Upper lobe of left lung (tissue), 6 donors: ENCODE data around the gene METTL9. TPM values are rescaled to one million over a fixed set of nuclear protein-coding genes. Genes with fewer than 3 reads are reported as not detected.
A peak's percentile ranks its signal among the peaks of the same experiment; 100 is the strongest.
"Not testable (repeated sequence)": the region's sequence is repeated elsewhere in the genome, so short reads cannot be mapped to it uniquely, and the experiment has no call there.

Experiments
- ATAC-seq, 2 donors: fragments of 200-7000 bp; cut with Tn5 transposase; one replicate each; pipeline ENCODE4 v1.9.1; 2022; ENCODE audit warnings: mild to moderate bottlenecking in 2 of 2, moderate library complexity in 2 of 2; ENCODE audit not compliant: low FRiP score in 2 of 2
- DNase-seq, 2 donors: peaks; one replicate each; pipeline ENCODE4 v3.0.0-alpha.2; 2019 to 2020
- H3K27ac ChIP-seq, 4 donors: fragments of 200-600 bp; sonication (generic); one replicate each; pipeline ENCODE4 v1.5.1; 2016 to 2019
- H3K27me3 ChIP-seq, 4 donors: fragments of 200-600 bp; sonication (generic); one replicate each; pipeline ENCODE4 v1.5.1; 2017 to 2019
- H3K36me3 ChIP-seq, 4 donors: fragments of 200-600 bp; sonication (generic); one replicate each; pipeline ENCODE4 v1.5.1; 2016 to 2019
- H3K4me1 ChIP-seq, 4 donors: fragments of 200-600 bp; sonication (generic); one replicate each; pipeline ENCODE4 v1.5.1; 2018 to 2019
- H3K4me3 ChIP-seq, 4 donors: fragments of 200-600 bp; sonication (generic); one replicate each; pipeline ENCODE4 v1.5.1; 2017 to 2019; ENCODE audit warnings: mild to moderate bottlenecking in 2 of 4, moderate library complexity in 1 of 4
- H3K9me3 ChIP-seq, 4 donors: fragments of 200-600 bp; sonication (generic); one replicate each; pipeline ENCODE4 v1.5.1; 2018 to 2019
- EP300 ChIP-seq, 4 donors: sonication (generic); formaldehyde crosslinking; IDR thresholded peaks; one replicate each; pipeline ENCODE4 v1.5.1; 2017; ENCODE audit warnings: antibody characterized with exemption in 4 of 4, control low read depth in 2 of 4
- POLR2A ChIP-seq, 4 donors: fragments of 450-650 bp; IDR thresholded peaks; one replicate each; pipeline ENCODE4 v1.5.1; 2016 to 2017; ENCODE audit warnings: antibody characterized with exemption in 4 of 4, mild to moderate bottlenecking in 2 of 4
- POLR2AphosphoS5 ChIP-seq, 2 donors: sonication (generic); formaldehyde crosslinking; IDR thresholded peaks; one replicate each; pipeline ENCODE4 v1.5.1; 2017; ENCODE audit warnings: antibody characterized with exemption in 2 of 2
- WGBS, 2 donors: methylation state at CpG; one replicate each; pipeline ENCODE4 v1.1.5; 2017 to 2018; 5-methylcytosine and 5-hydroxymethylcytosine counted together
- total RNA-seq, 6 donors: library from RNA; depleted of rRNA in 4 of 6; stranded (reverse); fragments of >200 nt in 4 of 6; gene quantifications; one replicate each; pipeline versions ENCODE4 v1.1.0 to v1.2.1, GENCODE V29; 2016 to 2021
- TF ChIP-seq, protein P1 (sequence below), 6 experiments: fragments of 450-650 bp in 4 of 6; fragments of 200-600 bp in 2 of 6; sonication (generic) in 2 of 6; IDR thresholded peaks; one replicate each; pipeline ENCODE4 v1.5.1; 2016 to 2019; ENCODE audit warnings: antibody characterized with exemption in 6 of 6
- donor health status: DM: no; HTN: no; CAD: no; lungs with moderate emphysema.
- donor health status: DM: no; HTN: yes; CAD: no; lungs with severe emphysema.

Gene METTL9
- total RNA-seq, 6 donors from 2014 or later: 57.1 to 120 (median 93.3) TPM

DNA sequence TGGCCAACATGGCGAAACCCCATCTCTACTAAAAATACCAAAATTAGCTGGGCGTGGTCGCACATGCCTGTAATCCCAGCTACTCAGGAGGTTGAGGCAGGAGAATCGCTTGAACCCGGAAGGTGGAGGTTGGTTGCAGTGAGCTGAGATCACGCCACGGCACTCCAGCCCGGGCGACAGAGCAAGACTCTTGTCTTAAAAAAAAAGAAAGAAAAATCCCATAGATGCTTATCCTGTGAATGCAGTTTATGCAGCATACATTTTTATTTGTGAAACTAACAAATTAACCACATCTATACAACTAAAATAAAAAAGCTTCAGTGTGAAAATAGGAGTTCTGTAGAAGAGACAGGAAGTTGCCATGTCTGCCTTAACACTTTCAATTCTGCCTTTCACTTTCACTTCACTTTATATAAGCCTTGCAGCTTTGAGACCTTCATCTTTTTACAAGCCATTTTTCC lies 45.9 kb downstream of the METTL9 start:
- 58 to 76% methylated on average over 9 of the region's 9 CpGs for WGBS, 2 donors
- Histone ChIP-seq H3K4me3 (peak overlapping the region in 3 of 4 donors; percentile 16 to 32 (median 32)), H3K27me3 (no peaks in the 10 kb centered on the region), H3K36me3 (no peaks in the 10 kb centered on the region), H3K27ac (peak overlapping the region; percentile 58 to 76 (median 68)), H3K9me3 (no peaks in the 10 kb centered on the region), H3K4me1 (peaks cover 18 to 42% (median 24%) of the 10 kb centered on the region in 4 donors)
- DNase-seq: no peak
- TF ChIP-seq, protein P1, sequence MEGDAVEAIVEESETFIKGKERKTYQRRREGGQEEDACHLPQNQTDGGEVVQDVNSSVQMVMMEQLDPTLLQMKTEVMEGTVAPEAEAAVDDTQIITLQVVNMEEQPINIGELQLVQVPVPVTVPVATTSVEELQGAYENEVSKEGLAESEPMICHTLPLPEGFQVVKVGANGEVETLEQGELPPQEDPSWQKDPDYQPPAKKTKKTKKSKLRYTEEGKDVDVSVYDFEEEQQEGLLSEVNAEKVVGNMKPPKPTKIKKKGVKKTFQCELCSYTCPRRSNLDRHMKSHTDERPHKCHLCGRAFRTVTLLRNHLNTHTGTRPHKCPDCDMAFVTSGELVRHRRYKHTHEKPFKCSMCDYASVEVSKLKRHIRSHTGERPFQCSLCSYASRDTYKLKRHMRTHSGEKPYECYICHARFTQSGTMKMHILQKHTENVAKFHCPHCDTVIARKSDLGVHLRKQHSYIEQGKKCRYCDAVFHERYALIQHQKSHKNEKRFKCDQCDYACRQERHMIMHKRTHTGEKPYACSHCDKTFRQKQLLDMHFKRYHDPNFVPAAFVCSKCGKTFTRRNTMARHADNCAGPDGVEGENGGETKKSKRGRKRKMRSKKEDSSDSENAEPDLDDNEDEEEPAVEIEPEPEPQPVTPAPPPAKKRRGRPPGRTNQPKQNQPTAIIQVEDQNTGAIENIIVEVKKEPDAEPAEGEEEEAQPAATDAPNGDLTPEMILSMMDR (IDR thresholded peaks at IDR 0.05): no peak
- ATAC-seq: peak in 1 of 2 donors; percentile 71

DNA sequence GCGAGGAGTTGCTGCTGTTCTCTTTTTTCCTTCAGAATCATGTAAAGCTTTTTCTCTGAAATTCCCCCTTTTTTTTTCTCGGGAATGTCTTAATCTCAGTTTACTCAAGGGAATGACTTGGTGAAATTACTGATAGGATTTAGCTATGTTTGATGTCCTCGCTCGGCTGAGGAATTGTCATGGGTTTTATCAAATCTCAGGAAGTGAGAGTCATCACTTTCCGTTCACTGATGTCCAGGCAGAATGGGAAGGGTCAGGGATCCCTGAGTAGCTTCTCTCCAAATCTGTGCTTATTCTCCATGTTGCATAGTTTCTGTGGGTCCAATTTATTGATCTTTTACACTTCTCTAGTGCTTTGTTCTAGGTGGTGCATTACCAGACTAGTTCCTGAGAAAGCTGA lies 46.7 kb downstream of the METTL9 start:
- DNase-seq (no peak), ATAC-seq (no peak)
- Histone ChIP-seq H3K36me3 (no peaks in the 10 kb centered on the region), H3K4me1 (peaks cover 18 to 42% (median 24%) of the 10 kb centered on the region in 4 donors), H3K27me3 (no peaks in the 10 kb centered on the region), H3K4me3 (peak overlapping the region in 2 of 4 donors; percentile 32), H3K27ac (peak overlapping the region; percentile 9 to 76 (median 68)), H3K9me3 (no peaks in the 10 kb centered on the region)
- 51 to 62% methylated on average over 5 of the region's 5 CpGs for WGBS, 2 donors
- TF ChIP-seq POLR2A (IDR thresholded peaks at IDR 0.05): no peak
- TF ChIP-seq POLR2AphosphoS5 (IDR thresholded peaks at IDR 0.05): no peak
- TF ChIP-seq, protein P1 (IDR thresholded peaks at IDR 0.05): no peak
- no peak for TF ChIP-seq EP300 (IDR thresholded peaks at IDR 0.05)

DNA sequence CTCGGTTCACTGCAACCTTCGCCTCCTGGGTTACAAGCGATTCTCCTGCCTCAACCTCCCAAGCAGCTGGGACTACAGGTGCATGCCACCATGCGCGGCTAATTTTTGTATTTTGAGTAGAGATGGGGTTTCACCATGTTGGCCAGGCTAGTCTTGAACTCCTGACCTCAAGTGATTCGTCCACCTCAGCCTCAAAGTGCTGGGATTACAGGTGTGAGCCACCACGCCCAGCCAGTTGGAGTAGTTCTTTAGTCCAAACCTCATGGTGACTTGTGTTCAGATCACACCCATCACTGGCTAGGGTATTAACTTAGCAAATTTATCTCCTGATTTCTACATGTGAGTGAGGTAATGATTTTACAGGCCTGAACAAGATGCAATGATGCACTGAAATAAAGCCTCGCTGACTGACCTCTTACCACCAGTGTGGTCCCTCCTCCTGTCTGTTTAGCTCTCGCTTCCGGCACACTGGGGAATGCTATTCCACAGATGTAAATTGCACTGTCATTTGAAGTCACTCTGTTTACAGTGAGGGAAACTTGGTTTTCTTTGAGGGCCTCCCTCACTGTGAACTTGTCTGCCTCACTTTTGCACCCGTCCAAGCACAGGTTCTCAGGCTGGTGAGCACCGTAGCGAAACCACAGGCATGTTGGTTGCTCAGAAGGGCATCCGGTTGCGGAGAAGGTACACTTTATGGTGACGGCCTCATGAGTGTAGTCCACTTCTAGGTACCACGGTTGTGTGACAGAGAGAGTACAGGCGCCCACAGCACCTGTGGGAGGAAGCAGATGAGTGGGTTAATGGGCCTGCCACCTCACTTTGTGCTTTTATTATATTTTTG lies 47.6 kb downstream of the METTL9 start:
- TF ChIP-seq POLR2AphosphoS5 (IDR thresholded peaks at IDR 0.05): no peak
- TF ChIP-seq POLR2A (IDR thresholded peaks at IDR 0.05): no peak
- TF ChIP-seq, protein P1 (IDR thresholded peaks at IDR 0.05): no peak
- peaks cover 18 to 42% (median 24%) of the 10 kb centered on the region in 4 donors for H3K4me1 ChIP-seq
- peak in 1 of 2 donors; percentile 33 for DNase-seq
- H3K27me3 ChIP-seq: no peaks in the 10 kb centered on the region
- no peak overlapping the region for H3K4me3 ChIP-seq
- no peaks in the 10 kb centered on the region for H3K36me3 ChIP-seq
- H3K9me3 ChIP-seq: no peaks in the 10 kb centered on the region
- peak overlapping the region; percentile 9 to 76 (median 68) for H3K27ac ChIP-seq
- ATAC-seq: peak in 1 of 2 donors; percentile 21
- 88 to 91% methylated on average over 17 to 18 of the region's 18 CpGs for WGBS, 2 donors

DNA sequence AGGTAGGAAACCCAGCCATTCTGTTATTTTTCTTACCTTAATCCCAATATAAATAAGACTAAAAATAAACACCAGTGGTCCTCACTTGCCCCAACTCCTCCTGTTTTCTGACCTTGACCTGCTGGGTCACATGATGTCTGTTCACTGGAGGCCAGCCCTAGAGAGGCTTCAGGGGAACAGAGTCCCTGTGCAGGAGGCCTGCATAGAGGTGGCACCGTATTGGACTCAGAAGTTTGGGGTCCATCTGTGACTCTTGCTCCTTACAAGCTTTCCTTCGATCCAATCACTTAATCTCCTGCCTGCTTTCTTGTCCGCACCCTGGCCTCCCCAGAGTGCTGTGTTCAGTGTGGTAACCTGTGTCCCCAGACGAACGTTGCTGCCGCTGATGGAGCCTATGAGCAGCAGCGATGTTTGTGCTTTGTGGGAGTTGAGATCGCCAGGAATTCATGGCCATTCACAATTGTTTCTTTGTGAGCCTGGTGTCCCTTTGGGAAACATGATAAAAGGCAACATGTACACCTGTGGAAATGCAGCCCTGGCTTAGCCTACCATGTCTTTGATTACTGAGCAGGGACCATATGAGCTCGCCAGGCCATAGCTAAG lies 48.3 kb downstream of the METTL9 start:
- Histone ChIP-seq H3K27ac (peak overlapping the region in 3 of 4 donors; percentile 66 to 71 (median 66)), H3K27me3 (no peaks in the 10 kb centered on the region), H3K9me3 (no peaks in the 10 kb centered on the region), H3K4me1 (peaks cover 18 to 42% (median 24%) of the 10 kb centered on the region in 4 donors), H3K4me3 (no peak overlapping the region), H3K36me3 (no peaks in the 10 kb centered on the region)
- 93 to 94% methylated on average over 9 of the region's 9 CpGs for WGBS, 2 donors
- TF ChIP-seq POLR2A (IDR thresholded peaks at IDR 0.05) (no peak), EP300 (IDR thresholded peaks at IDR 0.05) (no peak), POLR2AphosphoS5 (IDR thresholded peaks at IDR 0.05) (no peak)
- TF ChIP-seq, protein P1 (IDR thresholded peaks at IDR 0.05): no peak
- no peak for ATAC-seq
- no peak for DNase-seq

DNA sequence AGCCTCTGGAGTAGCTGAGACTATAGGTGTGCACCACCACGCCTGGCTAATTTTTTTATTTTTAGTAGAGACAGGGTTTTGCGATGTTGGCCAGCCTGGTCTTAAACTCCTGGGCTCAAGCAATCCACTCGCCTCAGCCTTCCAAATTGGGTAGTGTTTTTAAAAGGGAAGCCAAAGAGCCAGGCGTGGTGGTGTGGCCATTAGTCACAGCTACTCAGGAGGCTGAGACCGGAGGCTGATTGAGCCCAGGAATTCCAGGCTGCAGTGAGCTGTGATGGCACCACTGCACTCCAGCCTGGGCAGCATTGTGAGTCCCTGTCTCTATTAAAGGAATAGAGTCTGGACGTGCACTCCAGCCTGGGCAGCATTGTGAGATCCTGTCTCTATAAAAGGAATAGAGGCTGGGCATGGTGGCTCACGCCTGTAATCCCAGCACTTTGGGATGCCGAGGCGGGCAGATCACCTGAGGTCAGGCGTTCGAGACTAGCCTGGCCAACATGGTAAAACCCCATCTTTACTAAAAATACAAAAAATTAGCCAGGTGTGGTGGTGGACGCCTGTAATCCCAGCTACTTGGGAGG lies 50.5 kb downstream of the METTL9 start:
- not testable (repeated sequence) for H3K9me3 ChIP-seq, H3K27me3 ChIP-seq, ATAC-seq, H3K36me3 ChIP-seq
- Histone ChIP-seq H3K4me1 (peaks cover 19 to 41% (median 28%) of the 10 kb centered on the region in 4 donors), H3K4me3 (peak overlapping the region in 2 of 4 donors; percentile 7 to 44), H3K27ac (peak overlapping the region; percentile 6 to 83 (median 36))
- DNase-seq: peak in 1 of 2 donors; percentile 51
- WGBS, 2 donors: 89 to 95% methylated on average over 10 to 12 of the region's 12 CpGs
